Tibial artery (tissue), 4 donors: Measurements from ENCODE around the gene ERVW-1.

Source experiments
- DNase-seq, 2 donors: peaks; one replicate each; pipeline ENCODE4 v3.0.0-alpha.2; 2019
- H3K27ac ChIP-seq, 2 donors: fragments of 200-600 bp; sonication (generic) in 1 of 2; 1 replicate in 1 of 2; 2 replicates in 1 of 2; pipeline ENCODE4 v1.5.1; 2018 to 2019; ENCODE audit warnings: mild to moderate bottlenecking in 1 of 2
- H3K27me3 ChIP-seq, 2 donors: fragments of 200-600 bp; sonication (generic) in 1 of 2; one replicate each; pipeline versions ENCODE4 v1.5.1 to v1.6.0; 2016 to 2019
- H3K36me3 ChIP-seq, 3 donors: fragments of 200-600 bp; sonication (generic) in 2 of 3; one replicate each; pipeline ENCODE4 v1.5.1; 2016 to 2019; ENCODE audit warnings: mild to moderate bottlenecking in 2 of 3
- H3K4me1 ChIP-seq, 4 donors: fragments of 200-600 bp; sonication (generic) in 2 of 4; 1 replicate in 3 of 4; 2 replicates in 1 of 4; pipeline ENCODE4 v1.5.1; 2016 to 2019
- H3K4me3 ChIP-seq, 2 donors: fragments of 200-600 bp; sonication (generic) in 1 of 2; 1 replicate in 1 of 2; 2 replicates in 1 of 2; pipeline ENCODE4 v1.5.1; 2018 to 2019; ENCODE audit warnings: mild to moderate bottlenecking in 2 of 2
- H3K9me3 ChIP-seq, 3 donors: fragments of 200-600 bp; sonication (generic) in 1 of 3; one replicate each; pipeline ENCODE4 v1.5.1; 2016 to 2019
- intact Hi-C: fragments of 100-400 bp; cut with DNase I; formaldehyde crosslinking; loops from one replicate; pipeline ENCODE4 v1.15.0; 2023; ENCODE audit warnings: low total_unique reads
- TF ChIP-seq, protein P1 (sequence below), 2 experiments: fragments of 200-600 bp in 1 of 2; fragments of 450-650 bp in 1 of 2; IDR thresholded peaks; one replicate each; pipeline ENCODE4 v1.5.1; 2017 to 2019; ENCODE audit warnings: antibody characterized with exemption in 2 of 2, mild to moderate bottlenecking in 1 of 2, moderate library complexity in 1 of 2

The ERVW-1 gene

DNA sequence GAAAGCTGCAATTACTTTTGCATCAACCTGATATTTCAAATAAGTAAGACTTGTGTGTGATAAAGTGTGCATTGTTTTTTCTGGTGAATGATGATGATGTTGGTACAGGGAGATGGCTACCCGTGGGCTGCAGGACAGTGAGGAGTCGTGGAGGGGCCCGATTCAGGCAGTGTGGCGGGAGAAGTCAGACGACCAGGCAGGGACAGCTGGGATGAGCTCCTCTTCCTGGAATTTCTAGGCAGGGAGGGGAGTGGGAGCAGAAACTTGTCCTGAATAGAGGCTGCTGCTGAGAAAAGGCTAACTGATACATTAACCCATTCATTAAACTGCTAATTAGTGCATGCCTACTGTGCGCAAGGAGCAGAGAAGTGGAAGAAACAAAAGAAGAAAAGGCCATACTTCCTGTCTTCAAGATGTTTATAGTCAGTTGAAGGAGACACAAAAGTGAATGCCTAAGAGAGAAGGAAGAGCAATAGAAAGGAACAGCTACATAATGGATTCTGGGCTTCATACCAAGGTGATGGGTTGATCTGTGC lies 39.7 kb downstream of the ERVW-1 start:
- no peak for DNase-seq
- H3K27me3 ChIP-seq: peaks cover 0 to 6% of the 10 kb centered on the region in 2 donors
- H3K27ac ChIP-seq: no peak overlapping the region
- H3K4me1 ChIP-seq: no peaks in the 10 kb centered on the region
- TF ChIP-seq, protein P1, sequence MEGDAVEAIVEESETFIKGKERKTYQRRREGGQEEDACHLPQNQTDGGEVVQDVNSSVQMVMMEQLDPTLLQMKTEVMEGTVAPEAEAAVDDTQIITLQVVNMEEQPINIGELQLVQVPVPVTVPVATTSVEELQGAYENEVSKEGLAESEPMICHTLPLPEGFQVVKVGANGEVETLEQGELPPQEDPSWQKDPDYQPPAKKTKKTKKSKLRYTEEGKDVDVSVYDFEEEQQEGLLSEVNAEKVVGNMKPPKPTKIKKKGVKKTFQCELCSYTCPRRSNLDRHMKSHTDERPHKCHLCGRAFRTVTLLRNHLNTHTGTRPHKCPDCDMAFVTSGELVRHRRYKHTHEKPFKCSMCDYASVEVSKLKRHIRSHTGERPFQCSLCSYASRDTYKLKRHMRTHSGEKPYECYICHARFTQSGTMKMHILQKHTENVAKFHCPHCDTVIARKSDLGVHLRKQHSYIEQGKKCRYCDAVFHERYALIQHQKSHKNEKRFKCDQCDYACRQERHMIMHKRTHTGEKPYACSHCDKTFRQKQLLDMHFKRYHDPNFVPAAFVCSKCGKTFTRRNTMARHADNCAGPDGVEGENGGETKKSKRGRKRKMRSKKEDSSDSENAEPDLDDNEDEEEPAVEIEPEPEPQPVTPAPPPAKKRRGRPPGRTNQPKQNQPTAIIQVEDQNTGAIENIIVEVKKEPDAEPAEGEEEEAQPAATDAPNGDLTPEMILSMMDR (IDR thresholded peaks at IDR 0.05): no peak
- no peak overlapping the region for H3K4me3 ChIP-seq
- H3K9me3 ChIP-seq: no peaks in the 10 kb centered on the region
- H3K36me3 ChIP-seq: no peaks in the 10 kb centered on the region
- intact Hi-C loops: no loop called here

DNA sequence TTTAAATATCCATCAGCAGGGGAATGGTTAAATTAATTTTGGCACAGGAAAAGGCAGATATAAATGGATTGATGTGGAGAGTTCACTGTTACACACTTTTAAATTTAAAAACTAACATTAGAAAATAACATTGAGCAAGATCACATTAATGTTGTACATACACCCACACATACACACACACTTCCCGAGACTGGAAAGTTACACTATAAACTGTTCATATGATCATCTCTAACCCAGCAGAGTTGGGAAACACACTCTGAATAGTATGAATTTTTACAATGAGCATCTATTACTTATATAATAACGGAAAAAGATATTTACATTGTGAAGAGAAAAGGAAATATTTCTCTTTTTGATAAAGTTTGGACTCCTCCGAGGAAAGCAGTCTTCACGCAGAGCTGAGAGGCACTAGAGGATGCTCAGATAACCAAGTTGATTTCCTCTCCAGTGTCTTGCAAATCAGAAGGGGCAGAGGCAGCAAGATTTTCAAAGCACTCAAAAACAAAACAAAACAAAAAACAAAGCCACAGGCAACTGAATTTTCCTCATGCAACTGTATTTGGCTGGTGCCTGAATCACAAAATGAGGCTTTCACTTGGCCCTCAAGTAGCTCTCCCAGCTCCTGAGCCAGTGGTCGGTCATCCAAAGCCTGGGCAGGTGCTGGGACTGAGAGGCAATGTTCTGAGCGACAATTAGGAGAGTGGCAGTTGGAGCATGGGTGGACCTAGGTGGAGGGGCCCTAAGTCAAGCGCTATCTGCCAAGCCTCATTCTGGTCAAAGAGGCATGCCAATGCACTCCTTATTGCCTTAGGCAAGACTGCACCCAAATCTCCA lies 40.9 kb downstream of the ERVW-1 start:
- TF ChIP-seq, protein P1 (IDR thresholded peaks at IDR 0.05): no peak
- no peaks in the 10 kb centered on the region for H3K4me1 ChIP-seq
- no peak overlapping the region for H3K27ac ChIP-seq
- H3K9me3 ChIP-seq: no peaks in the 10 kb centered on the region
- no peak for DNase-seq
- no peaks in the 10 kb centered on the region for H3K36me3 ChIP-seq
- intact Hi-C loops: no loop called here
- H3K4me3 ChIP-seq: no peak overlapping the region
- peaks cover 0 to 6% of the 10 kb centered on the region in 2 donors for H3K27me3 ChIP-seq

GRCh38 chr7:92435542-92435941 lies 42.2 kb downstream of the ERVW-1 start:
- peaks cover 0 to 6% of the 10 kb centered on the region in 2 donors for H3K27me3 ChIP-seq
- no peaks in the 10 kb centered on the region for H3K9me3 ChIP-seq
- intact Hi-C loops: no loop called here
- no peak overlapping the region for H3K4me3 ChIP-seq
- TF ChIP-seq, protein P1 (IDR thresholded peaks at IDR 0.05): no peak
- no peak for DNase-seq
- H3K36me3 ChIP-seq: no peaks in the 10 kb centered on the region
- H3K27ac ChIP-seq: no peak overlapping the region
- no peaks in the 10 kb centered on the region for H3K4me1 ChIP-seq

DNA sequence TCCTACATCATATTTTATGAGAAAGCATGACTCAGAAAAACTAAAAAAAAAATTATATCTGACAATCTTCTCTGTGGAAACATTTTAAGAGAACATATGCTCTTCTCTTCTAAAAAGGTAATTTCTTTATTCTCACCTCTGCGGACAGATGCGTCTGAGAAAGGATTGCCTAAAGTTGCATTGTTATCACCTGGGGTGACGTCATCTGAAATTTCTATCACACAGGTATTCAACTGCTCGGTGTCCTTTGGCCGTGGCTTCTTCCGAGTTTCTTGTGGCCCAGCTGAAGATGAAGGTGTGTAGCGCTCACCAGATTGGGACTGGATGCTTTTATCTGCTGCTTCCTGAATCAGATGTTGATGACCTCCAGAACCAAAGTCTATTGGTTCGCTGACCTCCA lies 44.7 kb downstream of the ERVW-1 start:
- Histone ChIP-seq H3K27ac (no peak overlapping the region), H3K9me3 (no peaks in the 10 kb centered on the region), H3K36me3 (no peaks in the 10 kb centered on the region), H3K4me3 (no peak overlapping the region), H3K4me1 (no peaks in the 10 kb centered on the region), H3K27me3 (peaks cover 0 to 9% of the 10 kb centered on the region in 2 donors)
- DNase-seq: no peak
- intact Hi-C loops: no loop called here
- TF ChIP-seq, protein P1 (IDR thresholded peaks at IDR 0.05): no peak

DNA sequence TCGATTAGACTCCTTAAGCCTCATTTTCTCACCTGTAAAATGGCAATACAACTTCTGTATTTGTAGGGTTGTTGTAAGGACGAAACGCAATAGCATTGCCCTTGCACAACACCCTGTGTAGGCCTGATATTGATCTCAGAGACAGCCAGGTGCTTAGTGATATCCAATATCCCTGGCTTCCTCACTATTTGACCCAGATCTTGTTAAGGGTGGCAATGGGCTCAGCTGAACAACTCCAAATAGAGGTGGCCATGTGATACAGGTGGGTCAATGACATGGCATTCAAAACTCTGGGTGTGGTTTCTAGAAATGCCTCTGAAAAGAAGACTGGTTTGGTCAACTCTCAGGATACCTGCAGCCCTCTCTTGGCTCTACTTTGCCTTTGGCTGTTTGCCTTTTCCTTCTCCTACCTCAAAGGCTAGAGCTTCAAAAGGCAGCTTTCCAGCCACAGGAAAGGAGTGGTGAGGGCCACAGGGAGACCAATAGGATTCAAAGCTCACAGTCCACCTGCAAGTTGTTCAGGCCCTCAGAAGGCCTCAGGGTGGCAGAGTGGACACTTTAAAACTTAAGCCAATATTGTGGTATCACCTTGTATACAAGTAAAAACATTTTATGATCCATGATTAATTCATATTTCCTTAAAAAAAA lies 45.3 kb downstream of the ERVW-1 start:
- Histone ChIP-seq H3K9me3 (no peaks in the 10 kb centered on the region), H3K4me1 (no peaks in the 10 kb centered on the region), H3K4me3 (no peak overlapping the region), H3K27ac (no peak overlapping the region), H3K36me3 (no peaks in the 10 kb centered on the region), H3K27me3 (peaks cover 0 to 9% of the 10 kb centered on the region in 2 donors)
- intact Hi-C loops: no loop called here
- TF ChIP-seq, protein P1 (IDR thresholded peaks at IDR 0.05): no peak
- no peak for DNase-seq
